ENCODE data around the gene DNAL4. TPM values are rescaled to one million over a fixed set of nuclear protein-coding genes. Genes with fewer than 3 reads are reported as not detected.

The DNAL4 gene
- total RNA-seq, 2 experiments from 2014 or later, result 1.9 to 2.7 TPM

DNA sequence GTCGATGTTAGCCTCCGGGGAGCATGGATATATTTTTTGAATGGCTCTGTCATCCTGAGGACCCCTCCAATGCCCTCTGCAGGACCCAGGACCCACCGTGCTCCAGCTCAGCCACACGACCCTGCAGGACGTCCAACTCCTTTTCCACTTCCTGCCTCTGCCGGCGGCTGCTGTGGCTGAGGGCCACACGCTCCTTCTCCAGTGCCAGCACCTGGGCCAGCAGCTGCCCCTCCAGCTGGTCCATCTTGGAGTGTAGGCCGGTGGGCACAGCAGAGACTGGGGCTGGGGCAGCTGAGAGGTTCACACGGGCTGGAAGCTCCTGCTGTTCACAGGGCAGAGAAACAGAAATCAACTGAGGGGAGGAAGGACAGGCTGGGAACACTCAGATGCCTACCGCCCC, 34.2 kb upstream of the DNAL4 start:
- H3K27ac Mint-ChIP-seq, result no peak overlapping the region
- Histone ChIP-seq H3K4me3 (ENCODE audit: low read length) (no peak overlapping the region), H3K9me3 (ENCODE audit: control insufficient read depth in 1 of 2, insufficient read depth in 1 of 2, low read length in 2 of 2) (peaks cover 0 to 6% of the 10 kb centered on the region in 2 experiments), H3K27ac (ENCODE audit: low read depth in 1 of 2, low read length in 2 of 2) (no peak overlapping the region), H3K36me3 (ENCODE audit: insufficient read depth, low read length) (no peaks in the 10 kb centered on the region), H3K27me3 (ENCODE audit: control insufficient read depth in 1 of 2, insufficient read depth in 2 of 2, low read length in 2 of 2) (no peaks in the 10 kb centered on the region), H3K4me1 (ENCODE audit: insufficient read depth, low read length) (no peaks in the 10 kb centered on the region)
- H3K27me3 Mint-ChIP-seq, result no peaks in the 10 kb centered on the region
- intact Hi-C loops (cut with DNase I, micrococcal nuclease), result no loop called here
- no peaks in the 10 kb centered on the region for H3K4me1 Mint-ChIP-seq (ENCODE audit: low read depth)
- ChIA-PET CTCF (no interaction called here), POLR2A (no interaction called here)
- TF ChIP-seq, protein P1, sequence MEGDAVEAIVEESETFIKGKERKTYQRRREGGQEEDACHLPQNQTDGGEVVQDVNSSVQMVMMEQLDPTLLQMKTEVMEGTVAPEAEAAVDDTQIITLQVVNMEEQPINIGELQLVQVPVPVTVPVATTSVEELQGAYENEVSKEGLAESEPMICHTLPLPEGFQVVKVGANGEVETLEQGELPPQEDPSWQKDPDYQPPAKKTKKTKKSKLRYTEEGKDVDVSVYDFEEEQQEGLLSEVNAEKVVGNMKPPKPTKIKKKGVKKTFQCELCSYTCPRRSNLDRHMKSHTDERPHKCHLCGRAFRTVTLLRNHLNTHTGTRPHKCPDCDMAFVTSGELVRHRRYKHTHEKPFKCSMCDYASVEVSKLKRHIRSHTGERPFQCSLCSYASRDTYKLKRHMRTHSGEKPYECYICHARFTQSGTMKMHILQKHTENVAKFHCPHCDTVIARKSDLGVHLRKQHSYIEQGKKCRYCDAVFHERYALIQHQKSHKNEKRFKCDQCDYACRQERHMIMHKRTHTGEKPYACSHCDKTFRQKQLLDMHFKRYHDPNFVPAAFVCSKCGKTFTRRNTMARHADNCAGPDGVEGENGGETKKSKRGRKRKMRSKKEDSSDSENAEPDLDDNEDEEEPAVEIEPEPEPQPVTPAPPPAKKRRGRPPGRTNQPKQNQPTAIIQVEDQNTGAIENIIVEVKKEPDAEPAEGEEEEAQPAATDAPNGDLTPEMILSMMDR (IDR thresholded peaks at IDR 0.05), result no peak
- ATAC-seq (ENCODE audit: poor library complexity), result no peak
- no peak for DNase-seq
- H3K4me3 Mint-ChIP-seq, result no peak overlapping the region
- no peaks in the 10 kb centered on the region for H3K36me3 Mint-ChIP-seq (ENCODE audit: low read depth)
- no peaks in the 10 kb centered on the region for H3K9me3 Mint-ChIP-seq

DNA sequence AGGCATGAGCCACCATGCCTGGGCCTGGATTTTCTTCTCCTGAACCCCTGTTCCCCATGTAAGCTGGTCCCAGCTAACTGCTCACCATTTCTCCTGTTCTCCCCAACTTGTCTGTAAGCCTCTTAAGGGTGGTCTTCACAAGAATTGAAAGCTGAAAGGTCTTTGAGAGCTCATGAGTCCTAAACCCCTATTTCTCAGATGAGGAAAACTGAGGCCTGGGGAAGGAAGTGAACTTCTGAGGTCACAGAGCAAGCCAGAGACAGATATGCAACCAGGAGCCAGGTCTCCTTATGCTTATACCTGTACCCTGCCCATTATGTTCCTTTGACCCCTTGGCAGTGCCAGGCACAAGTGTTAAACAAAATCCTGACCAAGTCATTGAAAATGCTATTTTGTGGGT, 33.6 kb upstream of the DNAL4 start:
- no peak overlapping the region for H3K27ac ChIP-seq (ENCODE audit: low read depth in 1 of 2, low read length in 2 of 2)
- no peaks in the 10 kb centered on the region for H3K36me3 ChIP-seq (ENCODE audit: insufficient read depth, low read length)
- no peaks in the 10 kb centered on the region for H3K4me1 Mint-ChIP-seq (ENCODE audit: low read depth)
- no peaks in the 10 kb centered on the region for H3K27me3 ChIP-seq (ENCODE audit: control insufficient read depth in 1 of 2, insufficient read depth in 2 of 2, low read length in 2 of 2)
- no peaks in the 10 kb centered on the region for H3K27me3 Mint-ChIP-seq
- no peaks in the 10 kb centered on the region for H3K4me1 ChIP-seq (ENCODE audit: insufficient read depth, low read length)
- TF ChIP-seq, protein P1 (IDR thresholded peaks at IDR 0.05), result no peak
- ChIA-PET POLR2A (no interaction called here), CTCF (interaction anchor here (1.0 kb wide), 1 partner anchor 484 kb away, joined by 3 read pairs; no protein-coding TSS in a partner anchor)
- H3K9me3 ChIP-seq (ENCODE audit: control insufficient read depth in 1 of 2, insufficient read depth in 1 of 2, low read length in 2 of 2), result peaks cover 0 to 12% of the 10 kb centered on the region in 2 experiments
- no peak overlapping the region for H3K27ac Mint-ChIP-seq
- DNase-seq (no peak), ATAC-seq (ENCODE audit: poor library complexity) (no peak)
- H3K4me3 Mint-ChIP-seq, result no peak overlapping the region
- intact Hi-C loops (cut with DNase I, micrococcal nuclease), result no loop called here
- H3K4me3 ChIP-seq (ENCODE audit: low read length), result no peak overlapping the region
- no peaks in the 10 kb centered on the region for H3K36me3 Mint-ChIP-seq (ENCODE audit: low read depth)
- H3K9me3 Mint-ChIP-seq, result no peaks in the 10 kb centered on the region

DNA sequence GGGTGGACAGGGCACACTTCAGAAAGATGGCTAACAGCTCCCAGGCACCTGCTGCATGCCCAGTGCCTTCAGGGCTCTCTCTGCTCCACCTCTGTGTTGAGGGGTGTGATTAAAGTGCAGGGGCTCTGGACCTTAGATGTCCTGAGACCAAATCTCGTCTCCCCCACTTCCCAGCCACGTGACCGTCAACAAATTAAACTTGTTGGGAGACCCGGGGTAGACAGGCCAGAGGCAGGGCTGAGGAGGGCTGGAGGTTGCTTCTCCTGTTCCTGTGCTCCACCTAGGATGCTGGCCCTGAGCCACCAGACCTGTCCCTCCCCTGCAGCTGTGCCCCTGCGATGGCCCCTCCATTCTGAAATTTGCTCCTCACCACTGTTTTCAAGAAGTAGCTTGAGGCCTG, 32.9 kb upstream of the DNAL4 start:
- Mint-ChIP-seq H3K27me3 (no peaks in the 10 kb centered on the region), H3K36me3 (ENCODE audit: low read depth) (no peaks in the 10 kb centered on the region), H3K4me3 (no peak overlapping the region), H3K4me1 (ENCODE audit: low read depth) (no peaks in the 10 kb centered on the region), H3K27ac (no peak overlapping the region), H3K9me3 (no peaks in the 10 kb centered on the region)
- POLR2A ChIA-PET, result no interaction called here
- ATAC-seq (ENCODE audit: poor library complexity) (no peak), DNase-seq (no peak)
- CTCF ChIA-PET, result interaction anchor here (1.0 kb wide), 1 partner anchor 484 kb away, joined by 3 read pairs; no protein-coding TSS in a partner anchor
- Histone ChIP-seq H3K27ac (ENCODE audit: low read depth in 1 of 2, low read length in 2 of 2) (no peak overlapping the region), H3K27me3 (ENCODE audit: control insufficient read depth in 1 of 2, insufficient read depth in 2 of 2, low read length in 2 of 2) (no peaks in the 10 kb centered on the region), H3K4me3 (ENCODE audit: low read length) (no peak overlapping the region), H3K4me1 (ENCODE audit: insufficient read depth, low read length) (no peaks in the 10 kb centered on the region), H3K9me3 (ENCODE audit: control insufficient read depth in 1 of 2, insufficient read depth in 1 of 2, low read length in 2 of 2) (peaks cover 0 to 14% of the 10 kb centered on the region in 2 experiments), H3K36me3 (ENCODE audit: insufficient read depth, low read length) (no peaks in the 10 kb centered on the region)
- intact Hi-C loops (cut with DNase I, micrococcal nuclease), result no loop called here
- TF ChIP-seq, protein P1 (IDR thresholded peaks at IDR 0.05), result no peak
